ENCODE measurements around the gene RAP1GAP2. TPM values are rescaled to one million over a fixed set of nuclear protein-coding genes. Genes with fewer than 3 reads are reported as not detected.

Gene RAP1GAP2
- total RNA-seq, 2 experiments from 2014 or later: 0.31 to 0.50 TPM

DNA sequence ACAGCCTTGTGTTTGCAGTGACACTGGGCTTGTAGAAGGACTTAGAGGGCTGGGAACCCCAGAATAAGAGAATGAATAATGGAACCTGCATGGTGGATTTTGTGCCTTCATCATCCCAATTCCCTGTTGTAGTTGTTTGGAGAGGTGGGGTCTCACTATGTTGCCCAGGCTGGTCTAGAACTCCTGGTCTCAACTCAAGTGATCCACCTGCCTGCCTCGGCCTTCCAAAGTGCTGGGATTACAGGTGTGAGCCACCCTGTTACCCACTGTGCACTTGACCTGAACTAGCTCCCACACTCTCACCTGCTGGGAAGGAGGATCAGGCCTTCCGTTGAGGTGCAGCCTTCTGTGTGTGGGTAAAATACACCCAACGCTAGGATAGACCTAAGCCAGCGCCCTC is 55.4 kb downstream of the RAP1GAP2 start:
- no peak for ATAC-seq
- H3K4me1 Mint-ChIP-seq (ENCODE audit: low read depth): peaks cover 18% of the 10 kb centered on the region
- H3K27ac Mint-ChIP-seq: no peak overlapping the region
- ChIA-PET CTCF (interaction anchor here (0.9 to 1.7 kb wide), 3 partner anchors 16 to 161 kb away, joined by 3 to 8 read pairs (median 4); no protein-coding TSS in a partner anchor), POLR2A (no interaction called here)
- TF ChIP-seq, protein P1, sequence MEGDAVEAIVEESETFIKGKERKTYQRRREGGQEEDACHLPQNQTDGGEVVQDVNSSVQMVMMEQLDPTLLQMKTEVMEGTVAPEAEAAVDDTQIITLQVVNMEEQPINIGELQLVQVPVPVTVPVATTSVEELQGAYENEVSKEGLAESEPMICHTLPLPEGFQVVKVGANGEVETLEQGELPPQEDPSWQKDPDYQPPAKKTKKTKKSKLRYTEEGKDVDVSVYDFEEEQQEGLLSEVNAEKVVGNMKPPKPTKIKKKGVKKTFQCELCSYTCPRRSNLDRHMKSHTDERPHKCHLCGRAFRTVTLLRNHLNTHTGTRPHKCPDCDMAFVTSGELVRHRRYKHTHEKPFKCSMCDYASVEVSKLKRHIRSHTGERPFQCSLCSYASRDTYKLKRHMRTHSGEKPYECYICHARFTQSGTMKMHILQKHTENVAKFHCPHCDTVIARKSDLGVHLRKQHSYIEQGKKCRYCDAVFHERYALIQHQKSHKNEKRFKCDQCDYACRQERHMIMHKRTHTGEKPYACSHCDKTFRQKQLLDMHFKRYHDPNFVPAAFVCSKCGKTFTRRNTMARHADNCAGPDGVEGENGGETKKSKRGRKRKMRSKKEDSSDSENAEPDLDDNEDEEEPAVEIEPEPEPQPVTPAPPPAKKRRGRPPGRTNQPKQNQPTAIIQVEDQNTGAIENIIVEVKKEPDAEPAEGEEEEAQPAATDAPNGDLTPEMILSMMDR (IDR thresholded peaks at IDR 0.05): no peak
- H3K9me3 Mint-ChIP-seq: no peaks in the 10 kb centered on the region
- no peak for DNase-seq
- H3K27me3 Mint-ChIP-seq: peaks cover 36% of the 10 kb centered on the region
- H3K4me3 Mint-ChIP-seq: no peak overlapping the region
- H3K36me3 Mint-ChIP-seq (ENCODE audit: low read depth): no peaks in the 10 kb centered on the region
- intact Hi-C loops (cut with micrococcal nuclease): no loop called here

DNA sequence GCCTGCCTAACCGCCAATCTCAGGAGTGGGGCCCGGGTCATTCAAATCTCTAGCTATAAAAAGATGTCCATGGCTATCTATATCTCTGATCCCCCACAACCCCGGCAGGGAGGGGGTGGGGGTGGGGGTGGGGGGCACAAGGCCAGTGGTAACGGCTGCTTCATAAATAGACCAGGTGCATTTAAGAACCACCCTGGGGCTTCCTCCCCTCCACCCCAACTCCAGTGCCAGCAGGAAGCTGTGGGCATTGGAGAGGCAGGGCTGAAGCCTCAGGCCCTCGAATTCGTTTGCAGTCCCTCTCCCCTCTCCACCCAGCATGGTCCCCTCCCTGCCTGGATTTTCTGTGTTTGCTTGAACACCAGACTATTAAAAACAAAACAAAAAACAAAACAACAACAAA is 56.0 kb downstream of the RAP1GAP2 start:
- ChIA-PET POLR2A (no interaction called here), CTCF (interaction anchor here (1.7 kb wide), 2 partner anchors 16 to 160 kb away, joined by 4 to 8 read pairs; no protein-coding TSS in a partner anchor)
- Mint-ChIP-seq H3K4me1 (ENCODE audit: low read depth) (peaks cover 18% of the 10 kb centered on the region), H3K9me3 (no peaks in the 10 kb centered on the region), H3K36me3 (ENCODE audit: low read depth) (no peaks in the 10 kb centered on the region), H3K4me3 (peak overlapping the region; percentile 38), H3K27me3 (peaks cover 36% of the 10 kb centered on the region), H3K27ac (no peak overlapping the region)
- TF ChIP-seq, protein P1 (IDR thresholded peaks at IDR 0.05): no peak
- ATAC-seq (no peak), DNase-seq (no peak)
- intact Hi-C loops (cut with micrococcal nuclease): no loop called here

DNA sequence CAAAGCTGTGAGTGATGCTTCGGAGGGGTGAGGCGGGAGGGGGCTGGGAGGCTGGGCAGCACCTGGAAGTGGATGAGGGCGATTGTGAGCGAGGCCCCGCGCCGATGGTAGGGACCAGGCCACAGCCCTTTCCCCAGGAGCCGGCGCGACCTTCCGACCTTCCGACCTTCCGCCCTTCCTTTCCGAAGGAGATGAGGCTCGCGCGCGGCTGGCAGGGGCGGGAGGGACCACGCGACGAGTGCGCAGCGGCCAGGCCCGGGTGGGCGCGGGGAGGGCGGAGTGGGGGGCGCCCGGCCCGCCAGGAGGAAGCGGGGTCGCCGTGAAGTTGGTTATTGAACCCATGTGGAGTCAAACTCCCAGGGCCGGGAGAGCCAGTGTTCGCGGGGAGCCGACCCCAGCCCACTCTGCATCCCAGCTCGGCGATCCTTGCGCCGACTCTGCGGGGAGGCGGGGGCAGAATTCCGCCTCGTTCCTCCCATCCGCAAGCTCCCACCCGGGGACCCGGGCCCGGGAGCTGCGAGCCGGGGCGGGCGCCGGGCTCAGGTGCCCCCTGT is 56.6 kb downstream of the RAP1GAP2 start:
- TF ChIP-seq, protein P1 (IDR thresholded peaks at IDR 0.05): no peak
- Mint-ChIP-seq H3K27ac (no peak overlapping the region), H3K9me3 (no peaks in the 10 kb centered on the region), H3K36me3 (ENCODE audit: low read depth) (no peaks in the 10 kb centered on the region), H3K27me3 (peaks cover 36% of the 10 kb centered on the region), H3K4me1 (ENCODE audit: low read depth) (peaks cover 17% of the 10 kb centered on the region), H3K4me3 (no peak overlapping the region)
- intact Hi-C loops (cut with micrococcal nuclease): no loop called here
- DNase-seq (no peak), ATAC-seq (no peak)
- ChIA-PET CTCF (interaction anchor here (1.7 kb wide), 2 partner anchors 17 to 160 kb away, joined by 4 to 8 read pairs; no protein-coding TSS in a partner anchor), POLR2A (no interaction called here)

DNA sequence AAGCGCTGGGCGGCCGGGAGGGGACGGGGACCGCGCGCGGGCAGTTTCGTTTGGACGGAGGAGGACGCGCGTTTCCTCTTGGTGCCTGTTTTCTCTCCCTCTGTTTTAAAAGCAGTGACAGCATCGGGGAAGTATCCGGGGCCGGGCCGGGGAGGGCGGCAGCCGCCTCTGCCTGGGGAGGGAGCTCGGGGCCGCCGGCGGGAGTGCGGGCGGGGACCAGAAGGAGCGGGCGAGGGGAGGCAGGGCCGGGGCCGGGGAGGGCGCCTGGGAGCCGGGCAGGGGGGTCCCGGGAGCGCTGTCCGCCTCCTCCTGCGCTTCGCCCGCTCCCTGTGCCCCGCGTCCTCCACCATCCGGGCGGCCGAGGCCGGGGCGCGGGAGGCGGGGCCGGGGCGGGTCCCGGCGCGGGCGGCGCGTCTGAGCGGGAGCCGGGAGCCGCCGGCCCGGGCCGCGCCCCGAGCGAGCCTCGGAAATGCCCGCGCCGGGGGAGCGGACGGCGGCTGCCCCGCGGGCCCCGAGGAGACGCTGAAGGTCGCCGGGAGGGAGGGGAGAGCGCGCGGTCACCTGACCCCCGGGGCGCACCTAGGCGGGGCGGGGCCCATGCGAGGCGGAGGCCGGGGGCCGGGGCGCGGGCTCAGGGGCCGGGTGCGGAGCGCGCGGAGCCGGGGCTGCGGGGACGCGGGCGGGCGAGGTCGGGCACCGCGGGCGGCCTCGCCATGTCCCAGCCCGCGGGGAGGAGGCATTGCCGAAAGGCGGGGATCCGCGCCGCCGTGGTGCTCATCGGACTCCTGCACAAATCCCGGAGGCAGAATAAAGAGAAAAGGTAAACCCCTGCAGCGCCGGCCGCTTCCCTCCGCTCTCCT is 57.3 kb downstream of the RAP1GAP2 start:
- peak; percentile 40 for ATAC-seq
- CTCF ChIA-PET: interaction anchor here (1.7 to 2.4 kb wide), 2 partner anchors 18 to 159 kb away, joined by 4 to 10 read pairs; no protein-coding TSS in a partner anchor
- intact Hi-C loops (cut with micrococcal nuclease): no loop called here
- Mint-ChIP-seq H3K27ac (no peak overlapping the region), H3K36me3 (ENCODE audit: low read depth) (no peaks in the 10 kb centered on the region), H3K27me3 (peaks cover 36% of the 10 kb centered on the region), H3K9me3 (no peaks in the 10 kb centered on the region), H3K4me1 (ENCODE audit: low read depth) (peaks cover 11% of the 10 kb centered on the region), H3K4me3 (peak overlapping the region; percentile 70)
- peak; percentile 21 for DNase-seq
- POLR2A ChIA-PET: no interaction called here
- TF ChIP-seq, protein P1 (IDR thresholded peaks at IDR 0.05): no peak

Data from activated CD8-positive, alpha-beta T cell treated with anti-CD3 and anti-CD28 coated beads for 36 hours (primary cell).